Gastroesophageal sphincter (tissue), 3 donors: ENCODE results near the gene TRPC4.

Experiments
- CTCF ChIP-seq, 4 experiments: fragments of 200-600 bp in 2 of 4; fragments of 450-650 bp in 2 of 4; sonication (generic) in 1 of 4; IDR thresholded peaks; one replicate each; pipeline ENCODE4 v1.5.1; 2017 to 2019; ENCODE audit warnings: antibody characterized with exemption in 4 of 4, mild to moderate bottlenecking in 2 of 4, moderate library complexity in 2 of 4
- POLR2AphosphoS5 ChIP-seq: sonication (generic); formaldehyde crosslinking; IDR thresholded peaks from one replicate; pipeline ENCODE4 v1.6.1; 2017; ENCODE audit warnings: antibody characterized with exemption

DNA sequence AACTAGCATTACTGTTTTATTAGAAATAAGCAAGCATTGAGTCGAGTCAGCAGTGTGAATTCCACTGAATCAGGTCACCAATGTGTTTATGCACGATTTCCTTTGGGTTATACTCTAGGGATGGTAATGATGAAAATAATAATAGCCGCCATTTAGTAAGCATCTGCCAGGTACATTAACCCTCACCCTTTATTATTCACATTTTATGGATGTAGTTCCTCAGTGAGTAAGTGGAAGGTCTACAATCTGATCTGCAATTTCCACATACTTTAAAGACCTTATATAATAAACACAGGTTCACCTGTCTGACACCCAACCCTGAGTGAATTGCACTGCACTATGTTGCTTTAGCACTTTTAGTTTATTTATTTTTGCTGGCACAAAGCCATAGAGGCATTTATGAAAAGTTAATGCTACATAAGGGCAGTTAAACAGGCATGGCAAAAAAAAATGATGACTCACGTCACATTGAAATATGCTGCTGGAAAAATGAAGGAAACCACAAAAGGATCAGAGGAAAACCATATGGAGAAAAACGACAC lies 122.4 kb downstream of the TRPC4 start:
- TF ChIP-seq CTCF (IDR thresholded peaks at IDR 0.05) (no peak), POLR2AphosphoS5 (no peak)
